ENCODE results near the gene ICAM3.
A peak's percentile ranks its signal among the peaks of the same experiment; 100 is the strongest.
"Not testable (repeated sequence)": the region's sequence is repeated elsewhere in the genome, so short reads cannot be mapped to it uniquely, and the experiment has no call there.

Gene ICAM3

GRCh38 chr19:10339380-10339960 is at the start of gene ICAM3:
ICAM3 (minus strand) TSS chr19:10339624; CDS start chr19:10339614, 10 bp downstream.
- Histone ChIP-seq H3K36me3 (ENCODE audit: control insufficient read depth, low read depth, low read length) (no peaks in the 10 kb centered on the region), H3K27ac (ENCODE audit: low read length) (no peak within 1 kb of the TSS), H3K27me3 (ENCODE audit: control insufficient read depth, insufficient read depth, low read length) (peaks cover 3% of the 10 kb centered on the region), H3K9me3 (ENCODE audit: control insufficient read depth, low read depth, low read length) (no peaks in the 10 kb centered on the region), H3K4me3 (ENCODE audit: low read length) (no peak within 1 kb of the TSS), H3K4me1 (ENCODE audit: control insufficient read depth, low read depth, low read length) (peaks cover 7% of the 10 kb centered on the region), H3K9ac (ENCODE audit: low read length) (no peak within 1 kb of the TSS)

GRCh38 chr19:10388957-10389356 is 49.5 kb upstream of the ICAM3 start:
- Histone ChIP-seq H3K4me3 (ENCODE audit: low read length) (no peak overlapping the region), H3K9ac (ENCODE audit: low read length) (no peak overlapping the region), H3K27me3 (ENCODE audit: control insufficient read depth, insufficient read depth, low read length) (no peaks in the 10 kb centered on the region), H3K27ac (ENCODE audit: low read length) (no peak overlapping the region), H3K4me1 (ENCODE audit: control insufficient read depth, low read depth, low read length) (no peaks in the 10 kb centered on the region), H3K9me3 (ENCODE audit: control insufficient read depth, low read depth, low read length) (no peaks in the 10 kb centered on the region), H3K36me3 (ENCODE audit: control insufficient read depth, low read depth, low read length) (peaks cover 14% of the 10 kb centered on the region)

- Histone ChIP-seq H3K9me3 (ENCODE audit: control insufficient read depth, low read depth, low read length) (no peaks in the 10 kb centered on the region), H3K4me1 (ENCODE audit: control insufficient read depth, low read depth, low read length) (no peaks in the 10 kb centered on the region), H3K9ac (ENCODE audit: low read length) (no peak overlapping the region)
These were observed 45.2 kb upstream of the ICAM3 start for GRCh38 chr19:10384580-10384979.

GRCh38 chr19:10383223-10383499 is 43.7 kb upstream of the ICAM3 start:
- H3K4me1 ChIP-seq (ENCODE audit: control insufficient read depth, low read depth, low read length); H3K4me3 ChIP-seq (ENCODE audit: low read length): not testable (repeated sequence)

More at GRCh38 chr19:10384580-10384979, 45.2 kb upstream of the ICAM3 start:
- Histone ChIP-seq H3K4me3 (ENCODE audit: low read length) (no peak overlapping the region), H3K27ac (ENCODE audit: low read length) (no peak overlapping the region), H3K36me3 (ENCODE audit: control insufficient read depth, low read depth, low read length) (no peaks in the 10 kb centered on the region), H3K27me3 (ENCODE audit: control insufficient read depth, insufficient read depth, low read length) (no peaks in the 10 kb centered on the region)

GRCh38 chr19:10380313-10381102 is 41.1 kb upstream of the ICAM3 start, which contains the start of gene TYK2:
TYK2 (minus strand) TSS chr19:10380572; CDS start chr19:10378406, 2,166 bp downstream.
- no peaks in the 10 kb centered on the region for H3K9me3 ChIP-seq (ENCODE audit: control insufficient read depth, low read depth, low read length)
- H3K36me3 ChIP-seq (ENCODE audit: control insufficient read depth, low read depth, low read length) = peaks cover 4% of the 10 kb centered on the region
- H3K27me3 ChIP-seq (ENCODE audit: control insufficient read depth, insufficient read depth, low read length) = no peaks in the 10 kb centered on the region
- H3K4me1 ChIP-seq (ENCODE audit: control insufficient read depth, low read depth, low read length) = no peaks in the 10 kb centered on the region
- H3K4me3 ChIP-seq (ENCODE audit: low read length) = peak within 1 kb of the TSS; percentile 77
- peak within 1 kb of the TSS; percentile 74 for H3K9ac ChIP-seq (ENCODE audit: low read length)
- H3K27ac ChIP-seq (ENCODE audit: low read length) = peak within 1 kb of the TSS; percentile 79

More at GRCh38 chr19:10383223-10383499, 43.7 kb upstream of the ICAM3 start:
- not testable (repeated sequence) for H3K27ac ChIP-seq (ENCODE audit: low read length); H3K36me3 ChIP-seq (ENCODE audit: control insufficient read depth, low read depth, low read length); H3K27me3 ChIP-seq (ENCODE audit: control insufficient read depth, insufficient read depth, low read length); H3K9me3 ChIP-seq (ENCODE audit: control insufficient read depth, low read depth, low read length); H3K9ac ChIP-seq (ENCODE audit: low read length)

GRCh38 chr19:10379880-10380312 is 40.5 kb upstream of the ICAM3 start:
- Histone ChIP-seq H3K9ac (ENCODE audit: low read length) (peak overlapping the region; percentile 50), H3K27ac (ENCODE audit: low read length) (no peak overlapping the region), H3K4me3 (ENCODE audit: low read length) (peak overlapping the region; percentile 77), H3K9me3 (ENCODE audit: control insufficient read depth, low read depth, low read length) (no peaks in the 10 kb centered on the region), H3K4me1 (ENCODE audit: control insufficient read depth, low read depth, low read length) (no peaks in the 10 kb centered on the region), H3K27me3 (ENCODE audit: control insufficient read depth, insufficient read depth, low read length) (no peaks in the 10 kb centered on the region), H3K36me3 (ENCODE audit: control insufficient read depth, low read depth, low read length) (peaks cover 4% of the 10 kb centered on the region)

- H3K36me3 ChIP-seq (ENCODE audit: control insufficient read depth, low read depth, low read length) = peaks cover 4% of the 10 kb centered on the region
- no peaks in the 10 kb centered on the region for H3K27me3 ChIP-seq (ENCODE audit: control insufficient read depth, insufficient read depth, low read length)
- no peak overlapping the region for H3K27ac ChIP-seq (ENCODE audit: low read length)
- H3K4me1 ChIP-seq (ENCODE audit: control insufficient read depth, low read depth, low read length) = no peaks in the 10 kb centered on the region
- H3K9ac ChIP-seq (ENCODE audit: low read length) = no peak overlapping the region
- H3K4me3 ChIP-seq (ENCODE audit: low read length) = no peak overlapping the region
- H3K9me3 ChIP-seq (ENCODE audit: control insufficient read depth, low read depth, low read length) = no peaks in the 10 kb centered on the region
These were observed 38.7 kb upstream of the ICAM3 start for GRCh38 chr19:10378124-10378523.

- H3K9ac ChIP-seq (ENCODE audit: low read length); H3K9me3 ChIP-seq (ENCODE audit: control insufficient read depth, low read depth, low read length); H3K27ac ChIP-seq (ENCODE audit: low read length); H3K36me3 ChIP-seq (ENCODE audit: control insufficient read depth, low read depth, low read length); H3K4me3 ChIP-seq (ENCODE audit: low read length); H3K4me1 ChIP-seq (ENCODE audit: control insufficient read depth, low read depth, low read length); H3K27me3 ChIP-seq (ENCODE audit: control insufficient read depth, insufficient read depth, low read length): not testable (repeated sequence)
These were observed 37.8 kb upstream of the ICAM3 start for GRCh38 chr19:10377140-10377640.

- H3K4me1 ChIP-seq (ENCODE audit: control insufficient read depth, low read depth, low read length) = no peaks in the 10 kb centered on the region
- no peak overlapping the region for H3K27ac ChIP-seq (ENCODE audit: low read length)
- no peaks in the 10 kb centered on the region for H3K9me3 ChIP-seq (ENCODE audit: control insufficient read depth, low read depth, low read length)
- H3K36me3 ChIP-seq (ENCODE audit: control insufficient read depth, low read depth, low read length) = peaks cover 4% of the 10 kb centered on the region
- no peak overlapping the region for H3K4me3 ChIP-seq (ENCODE audit: low read length)
- no peak overlapping the region for H3K9ac ChIP-seq (ENCODE audit: low read length)
- H3K27me3 ChIP-seq (ENCODE audit: control insufficient read depth, insufficient read depth, low read length) = no peaks in the 10 kb centered on the region
These were observed 35.5 kb upstream of the ICAM3 start for GRCh38 chr19:10374931-10375330.

- H3K9me3 ChIP-seq (ENCODE audit: control insufficient read depth, low read depth, low read length) = no peaks in the 10 kb centered on the region
- no peaks in the 10 kb centered on the region for H3K27me3 ChIP-seq (ENCODE audit: control insufficient read depth, insufficient read depth, low read length)
- H3K27ac ChIP-seq (ENCODE audit: low read length) = no peak overlapping the region
- H3K4me3 ChIP-seq (ENCODE audit: low read length) = no peak overlapping the region
- no peak overlapping the region for H3K9ac ChIP-seq (ENCODE audit: low read length)
- no peaks in the 10 kb centered on the region for H3K4me1 ChIP-seq (ENCODE audit: control insufficient read depth, low read depth, low read length)
- peaks cover 4% of the 10 kb centered on the region for H3K36me3 ChIP-seq (ENCODE audit: control insufficient read depth, low read depth, low read length)
These were observed 33.3 kb upstream of the ICAM3 start for GRCh38 chr19:10372690-10373089.

GRCh38 chr19:10368101-10368803 is 28.8 kb upstream of the ICAM3 start:
- H3K27me3 ChIP-seq (ENCODE audit: control insufficient read depth, insufficient read depth, low read length) = no peaks in the 10 kb centered on the region
- no peak overlapping the region for H3K4me3 ChIP-seq (ENCODE audit: low read length)
- no peak overlapping the region for H3K27ac ChIP-seq (ENCODE audit: low read length)
- no peak overlapping the region for H3K9ac ChIP-seq (ENCODE audit: low read length)
- H3K9me3 ChIP-seq (ENCODE audit: control insufficient read depth, low read depth, low read length) = no peaks in the 10 kb centered on the region
- no peaks in the 10 kb centered on the region for H3K4me1 ChIP-seq (ENCODE audit: control insufficient read depth, low read depth, low read length)
- peaks cover 5% of the 10 kb centered on the region for H3K36me3 ChIP-seq (ENCODE audit: control insufficient read depth, low read depth, low read length)
